GM12865 (cell line): Measurements from ENCODE around the gene NFATC4.

ENCODE experiments used
- DNase-seq: peaks from one replicate; pipeline ENCODE4 v3.0.0; 2010; ENCODE audit warnings: low read depth
- H3K4me3 ChIP-seq: 2 replicates; pipeline ENCODE4 v1.5.1; 2011; ENCODE audit warnings: mild to moderate bottlenecking, low read depth, low read length, control low read depth
- TF ChIP-seq, protein P1 (sequence below): IDR thresholded peaks from 2 replicates; pipeline ENCODE4 v1.5.1; 2011; ENCODE audit warnings: low read length, control low read depth, low read depth, inconsistent platforms; ENCODE audit not compliant: insufficient read depth; ENCODE audit errors: missing control alignments

NFATC4 gene

DNA sequence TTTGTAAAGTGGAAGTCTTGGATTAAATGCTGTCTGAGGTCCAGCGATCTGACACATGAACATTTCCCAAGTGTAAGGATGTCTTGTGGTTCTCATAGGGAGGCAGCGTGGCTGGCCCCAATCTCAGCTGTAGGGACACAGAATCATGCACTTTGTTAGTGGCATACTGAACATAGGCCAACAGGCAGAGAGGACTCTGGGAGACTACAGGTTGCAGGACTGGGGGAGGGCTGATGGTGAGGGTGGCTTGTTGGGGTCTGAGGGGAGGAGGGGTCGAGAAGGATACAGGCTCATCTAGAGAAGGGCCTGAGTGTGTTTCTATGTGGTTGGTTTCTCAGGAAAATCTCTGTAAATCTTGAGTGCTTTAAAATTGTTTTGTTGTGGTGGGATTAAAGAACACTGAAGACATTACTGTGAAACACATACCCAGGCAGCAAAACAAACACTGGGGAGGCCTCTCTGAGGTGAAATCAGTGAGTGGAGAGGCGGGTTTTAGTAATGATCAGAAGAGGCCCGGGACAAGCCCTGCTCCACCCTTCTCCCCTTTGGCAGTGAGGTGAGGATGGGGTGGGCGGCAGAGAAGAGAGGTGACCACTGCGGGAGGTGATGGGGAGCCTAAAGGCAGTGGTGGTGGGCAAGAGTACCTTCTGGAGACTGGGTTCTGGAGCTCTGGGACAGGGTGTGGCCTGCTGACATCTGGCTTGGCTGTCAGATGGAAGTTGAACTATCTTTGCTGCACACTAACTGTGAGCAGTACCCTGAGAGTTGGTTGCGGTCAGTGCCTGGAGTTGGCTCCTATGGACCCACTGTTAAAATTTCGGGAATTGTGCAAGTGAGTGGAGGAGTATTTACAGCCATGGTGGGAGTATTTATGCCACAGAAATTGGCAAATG, 34.1 kb downstream of the NFATC4 start:
- TF ChIP-seq, protein P1, sequence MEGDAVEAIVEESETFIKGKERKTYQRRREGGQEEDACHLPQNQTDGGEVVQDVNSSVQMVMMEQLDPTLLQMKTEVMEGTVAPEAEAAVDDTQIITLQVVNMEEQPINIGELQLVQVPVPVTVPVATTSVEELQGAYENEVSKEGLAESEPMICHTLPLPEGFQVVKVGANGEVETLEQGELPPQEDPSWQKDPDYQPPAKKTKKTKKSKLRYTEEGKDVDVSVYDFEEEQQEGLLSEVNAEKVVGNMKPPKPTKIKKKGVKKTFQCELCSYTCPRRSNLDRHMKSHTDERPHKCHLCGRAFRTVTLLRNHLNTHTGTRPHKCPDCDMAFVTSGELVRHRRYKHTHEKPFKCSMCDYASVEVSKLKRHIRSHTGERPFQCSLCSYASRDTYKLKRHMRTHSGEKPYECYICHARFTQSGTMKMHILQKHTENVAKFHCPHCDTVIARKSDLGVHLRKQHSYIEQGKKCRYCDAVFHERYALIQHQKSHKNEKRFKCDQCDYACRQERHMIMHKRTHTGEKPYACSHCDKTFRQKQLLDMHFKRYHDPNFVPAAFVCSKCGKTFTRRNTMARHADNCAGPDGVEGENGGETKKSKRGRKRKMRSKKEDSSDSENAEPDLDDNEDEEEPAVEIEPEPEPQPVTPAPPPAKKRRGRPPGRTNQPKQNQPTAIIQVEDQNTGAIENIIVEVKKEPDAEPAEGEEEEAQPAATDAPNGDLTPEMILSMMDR = no peak
- no peak overlapping the region for H3K4me3 ChIP-seq
- DNase-seq = no peak

DNA sequence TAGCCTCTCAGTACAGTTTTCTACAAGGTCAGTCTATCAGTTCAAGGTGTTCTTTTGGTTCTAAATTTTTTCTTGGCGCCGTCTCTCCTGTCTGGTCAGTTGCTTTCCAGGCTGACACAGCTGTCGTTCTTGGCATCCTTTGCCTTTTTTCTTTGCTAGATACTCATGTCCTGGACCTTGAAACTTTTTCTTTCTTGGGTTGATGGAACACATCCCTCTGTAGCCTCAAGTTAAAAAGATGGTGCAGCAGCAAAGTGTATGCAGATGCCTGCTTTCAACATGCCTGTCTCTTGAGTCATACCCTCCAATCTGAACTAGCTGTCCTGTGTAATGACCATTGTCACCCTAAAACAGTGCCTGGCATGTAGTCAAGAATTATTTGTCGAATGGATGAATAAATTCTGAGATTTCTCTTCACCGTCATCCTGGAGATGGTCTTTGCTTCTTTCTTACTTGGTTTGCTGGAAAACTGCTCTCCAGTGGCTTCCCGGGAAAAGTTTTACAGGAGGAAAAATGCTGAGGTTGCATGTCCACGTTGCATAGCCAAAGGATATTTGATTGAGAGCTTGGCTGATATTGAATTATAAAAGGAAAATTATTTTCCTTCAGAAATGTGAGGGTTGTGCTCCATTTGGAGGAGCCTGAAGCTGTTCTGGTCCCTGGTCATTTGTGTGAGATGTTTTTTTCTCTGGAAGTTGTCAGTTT, 35.5 kb downstream of the NFATC4 start:
- no peak overlapping the region for H3K4me3 ChIP-seq
- DNase-seq = no peak
- TF ChIP-seq, protein P1 = no peak

DNA sequence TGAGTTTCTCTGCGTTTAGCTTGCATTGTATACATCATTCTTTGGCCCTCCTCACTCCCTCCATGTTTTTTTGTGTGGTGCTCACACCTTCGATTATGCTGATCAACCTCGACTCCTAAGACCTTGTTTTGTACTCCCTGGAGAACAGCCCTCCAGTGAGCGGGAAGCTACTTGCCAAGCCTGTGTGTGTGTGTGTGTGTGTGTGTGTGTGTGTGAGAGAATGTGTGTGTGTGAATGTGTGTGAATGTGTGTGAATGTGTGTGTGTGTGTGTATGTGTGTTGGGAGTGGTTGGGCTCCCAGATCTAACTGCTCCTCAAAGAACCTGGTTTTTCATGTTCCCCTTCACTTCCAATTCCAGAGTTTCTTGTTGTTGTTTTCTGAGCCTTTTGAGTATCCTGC, 36.8 kb downstream of the NFATC4 start:
- no peak for DNase-seq
- no peak overlapping the region for H3K4me3 ChIP-seq
- TF ChIP-seq, protein P1 = no peak

DNA sequence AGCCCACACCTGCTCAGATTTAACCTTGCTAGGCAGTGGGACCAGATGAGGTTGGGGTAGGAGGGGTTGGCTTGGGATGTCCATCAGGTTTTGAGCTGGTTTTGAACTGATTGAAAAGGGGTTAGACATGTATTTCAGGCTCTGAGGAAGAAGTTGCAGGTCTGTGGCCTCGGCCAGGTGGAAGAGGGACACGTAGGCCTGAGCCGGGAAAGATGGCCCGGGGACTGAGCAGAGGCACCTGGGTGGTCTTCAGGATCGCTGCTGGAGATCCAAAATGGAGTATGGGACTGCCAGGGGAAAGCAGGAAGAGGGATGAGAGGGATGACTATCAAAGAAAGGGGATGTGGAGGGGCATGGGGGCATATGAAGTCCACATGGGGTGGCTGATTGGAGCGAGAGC, 38.4 kb downstream of the NFATC4 start:
- DNase-seq = no peak
- no peak overlapping the region for H3K4me3 ChIP-seq
- TF ChIP-seq, protein P1 = no peak

DNA sequence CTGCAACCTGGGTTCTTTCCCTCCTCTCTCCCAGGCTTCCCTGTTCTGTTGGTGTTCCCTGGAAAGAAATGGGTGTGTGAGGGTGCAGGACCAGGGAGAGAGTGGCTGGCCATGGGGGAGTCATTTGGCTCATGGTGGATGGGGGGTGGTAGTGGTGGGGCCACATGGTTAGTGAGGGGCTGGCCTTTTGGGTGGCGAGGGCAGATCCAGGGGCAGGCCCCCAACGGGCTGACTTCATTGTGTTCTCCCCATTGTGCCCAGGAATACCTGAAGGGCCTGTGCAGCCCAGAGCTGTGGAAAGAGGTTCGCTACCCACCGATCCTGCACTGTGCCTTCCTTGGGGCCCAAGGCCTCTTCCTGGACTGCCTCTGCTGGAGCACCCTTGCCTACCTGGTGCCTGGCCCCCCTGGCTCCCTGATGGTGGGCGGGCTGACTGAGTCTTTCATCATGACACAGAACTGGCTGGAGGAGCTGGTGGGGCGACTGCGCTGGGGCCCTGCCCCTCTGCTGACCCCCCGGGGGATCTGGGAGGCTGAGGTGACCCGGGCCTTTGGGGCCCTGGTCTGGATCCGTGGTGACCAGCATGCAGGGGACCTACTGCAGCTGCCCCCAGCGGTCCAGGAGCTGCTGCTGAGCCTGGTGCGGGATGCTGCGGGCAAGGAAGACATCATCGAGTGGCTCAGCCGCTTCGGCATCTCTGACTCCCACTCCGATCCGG, 39.8 kb downstream of the NFATC4 start:
- DNase-seq = no peak
- no peak overlapping the region for H3K4me3 ChIP-seq
- TF ChIP-seq, protein P1 = no peak

DNA sequence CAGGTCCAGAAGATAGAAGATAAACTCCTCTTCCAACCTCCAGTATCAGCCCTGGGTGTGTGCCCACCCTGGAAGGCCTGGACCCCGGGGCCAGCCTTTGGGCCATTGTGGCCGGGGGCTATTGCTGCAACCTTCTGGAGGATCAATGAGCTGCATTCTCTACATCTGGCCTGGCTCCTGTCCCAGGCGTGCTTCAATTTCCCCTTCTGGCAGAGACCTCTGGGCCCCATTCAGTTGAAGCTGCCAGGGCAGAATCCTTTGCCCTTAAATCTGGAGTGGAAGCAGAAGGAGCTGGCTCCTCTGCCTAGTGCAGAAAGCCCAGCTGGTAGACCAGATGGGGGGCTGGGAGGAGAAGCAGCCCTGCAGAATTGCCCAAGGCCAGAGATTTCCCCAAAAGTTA, 40.8 kb downstream of the NFATC4 start:
- DNase-seq = no peak
- TF ChIP-seq, protein P1 = no peak
- no peak overlapping the region for H3K4me3 ChIP-seq
